ENCODE data around the gene SH3BP5.

The SH3BP5 gene

GRCh38 chr3:15336057-15336456 is 3.7 kb upstream of the SH3BP5 start:
- no peak for DNase-seq
- no peaks in the 10 kb centered on the region for H3K9me3 ChIP-seq (ENCODE audit: control insufficient read depth, low read length)
- H3K4me1 ChIP-seq (ENCODE audit: control insufficient read depth, insufficient read depth, low read length, poor library complexity, severe bottlenecking): peaks cover 5% of the 10 kb centered on the region

GRCh38 chr3:15333956-15334263 is 1.5 kb upstream of the SH3BP5 start:
- no peak for DNase-seq
- Histone ChIP-seq H3K9me3 (ENCODE audit: control insufficient read depth, low read length) (no peaks in the 10 kb centered on the region), H3K36me3 (ENCODE audit: control insufficient read depth, insufficient read depth, low read length) (no peaks in the 10 kb centered on the region), H3K4me1 (ENCODE audit: control insufficient read depth, insufficient read depth, low read length, poor library complexity, severe bottlenecking) (peaks cover 13% of the 10 kb centered on the region), H3K27me3 (replicated peaks; ENCODE audit: control insufficient read depth, insufficient read depth, low read length, poor library complexity, severe bottlenecking) (no peaks in the 10 kb centered on the region), H3K27ac (ENCODE audit: insufficient read depth, low read length, poor library complexity, severe bottlenecking) (no peak overlapping the region), H3K4me3 (ENCODE audit: insufficient read depth, low read depth, low read length, poor library complexity, severe bottlenecking) (no peak overlapping the region)

More at GRCh38 chr3:15336057-15336456, 3.7 kb upstream of the SH3BP5 start:
- H3K27ac ChIP-seq (ENCODE audit: insufficient read depth, low read length, poor library complexity, severe bottlenecking): no peak overlapping the region
- H3K36me3 ChIP-seq (ENCODE audit: control insufficient read depth, insufficient read depth, low read length): no peaks in the 10 kb centered on the region
- no peaks in the 10 kb centered on the region for H3K27me3 ChIP-seq (replicated peaks; ENCODE audit: control insufficient read depth, insufficient read depth, low read length, poor library complexity, severe bottlenecking)
- no peak overlapping the region for H3K4me3 ChIP-seq (ENCODE audit: insufficient read depth, low read depth, low read length, poor library complexity, severe bottlenecking)

- no peak for DNase-seq
- Histone ChIP-seq H3K27ac (ENCODE audit: insufficient read depth, low read length, poor library complexity, severe bottlenecking) (peak overlapping the region; percentile 84), H3K4me3 (ENCODE audit: insufficient read depth, low read depth, low read length, poor library complexity, severe bottlenecking) (peak overlapping the region; percentile 95), H3K27me3 (replicated peaks; ENCODE audit: control insufficient read depth, insufficient read depth, low read length, poor library complexity, severe bottlenecking) (no peaks in the 10 kb centered on the region), H3K4me1 (ENCODE audit: control insufficient read depth, insufficient read depth, low read length, poor library complexity, severe bottlenecking) (peaks cover 19% of the 10 kb centered on the region), H3K36me3 (ENCODE audit: control insufficient read depth, insufficient read depth, low read length) (no peaks in the 10 kb centered on the region), H3K9me3 (ENCODE audit: control insufficient read depth, low read length) (no peaks in the 10 kb centered on the region)
Observed at GRCh38 chr3:15333099-15333955, 941 bp upstream of the SH3BP5 start.

GRCh38 chr3:15331606-15332404 is 581 bp downstream of the SH3BP5 start:
- H3K4me3 ChIP-seq (ENCODE audit: insufficient read depth, low read depth, low read length, poor library complexity, severe bottlenecking): peak overlapping the region; percentile 95
- no peaks in the 10 kb centered on the region for H3K27me3 ChIP-seq (replicated peaks; ENCODE audit: control insufficient read depth, insufficient read depth, low read length, poor library complexity, severe bottlenecking)
- H3K27ac ChIP-seq (ENCODE audit: insufficient read depth, low read length, poor library complexity, severe bottlenecking): peak overlapping the region; percentile 84
- H3K4me1 ChIP-seq (ENCODE audit: control insufficient read depth, insufficient read depth, low read length, poor library complexity, severe bottlenecking): peaks cover 31% of the 10 kb centered on the region
- peak in 1 of 3 donors; percentile 19 for DNase-seq
- no peaks in the 10 kb centered on the region for H3K36me3 ChIP-seq (ENCODE audit: control insufficient read depth, insufficient read depth, low read length)
- H3K9me3 ChIP-seq (ENCODE audit: control insufficient read depth, low read length): no peaks in the 10 kb centered on the region

GRCh38 chr3:15331072-15331605 is 1.2 kb downstream of the SH3BP5 start:
- no peaks in the 10 kb centered on the region for H3K9me3 ChIP-seq (ENCODE audit: control insufficient read depth, low read length)
- no peaks in the 10 kb centered on the region for H3K36me3 ChIP-seq (ENCODE audit: control insufficient read depth, insufficient read depth, low read length)
- peak overlapping the region; percentile 95 for H3K4me3 ChIP-seq (ENCODE audit: insufficient read depth, low read depth, low read length, poor library complexity, severe bottlenecking)
- H3K4me1 ChIP-seq (ENCODE audit: control insufficient read depth, insufficient read depth, low read length, poor library complexity, severe bottlenecking): peaks cover 38% of the 10 kb centered on the region
- H3K27ac ChIP-seq (ENCODE audit: insufficient read depth, low read length, poor library complexity, severe bottlenecking): peak overlapping the region; percentile 84
- H3K27me3 ChIP-seq (replicated peaks; ENCODE audit: control insufficient read depth, insufficient read depth, low read length, poor library complexity, severe bottlenecking): no peaks in the 10 kb centered on the region
- DNase-seq: no peak

GRCh38 chr3:15330031-15330596 is 2.3 kb downstream of the SH3BP5 start:
- DNase-seq: no peak
- no peaks in the 10 kb centered on the region for H3K27me3 ChIP-seq (replicated peaks; ENCODE audit: control insufficient read depth, insufficient read depth, low read length, poor library complexity, severe bottlenecking)
- H3K36me3 ChIP-seq (ENCODE audit: control insufficient read depth, insufficient read depth, low read length): no peaks in the 10 kb centered on the region
- peaks cover 42% of the 10 kb centered on the region for H3K4me1 ChIP-seq (ENCODE audit: control insufficient read depth, insufficient read depth, low read length, poor library complexity, severe bottlenecking)
- H3K27ac ChIP-seq (ENCODE audit: insufficient read depth, low read length, poor library complexity, severe bottlenecking): no peak overlapping the region
- no peaks in the 10 kb centered on the region for H3K9me3 ChIP-seq (ENCODE audit: control insufficient read depth, low read length)
- peak overlapping the region; percentile 95 for H3K4me3 ChIP-seq (ENCODE audit: insufficient read depth, low read depth, low read length, poor library complexity, severe bottlenecking)

- peaks cover 44% of the 10 kb centered on the region for H3K4me1 ChIP-seq (ENCODE audit: control insufficient read depth, insufficient read depth, low read length, poor library complexity, severe bottlenecking)
- no peak for DNase-seq
- H3K4me3 ChIP-seq (ENCODE audit: insufficient read depth, low read depth, low read length, poor library complexity, severe bottlenecking): no peak overlapping the region
- H3K36me3 ChIP-seq (ENCODE audit: control insufficient read depth, insufficient read depth, low read length): peaks cover 6% of the 10 kb centered on the region
- H3K27me3 ChIP-seq (replicated peaks; ENCODE audit: control insufficient read depth, insufficient read depth, low read length, poor library complexity, severe bottlenecking): no peaks in the 10 kb centered on the region
- no peak overlapping the region for H3K27ac ChIP-seq (ENCODE audit: insufficient read depth, low read length, poor library complexity, severe bottlenecking)
- H3K9me3 ChIP-seq (ENCODE audit: control insufficient read depth, low read length): no peaks in the 10 kb centered on the region
Observed at GRCh38 chr3:15329046-15330005, 3.1 kb downstream of the SH3BP5 start.

GRCh38 chr3:15327941-15328340 is 4.4 kb downstream of the SH3BP5 start:
- H3K4me1 ChIP-seq (ENCODE audit: control insufficient read depth, insufficient read depth, low read length, poor library complexity, severe bottlenecking): peaks cover 46% of the 10 kb centered on the region
- peak overlapping the region; percentile 14 for H3K4me3 ChIP-seq (ENCODE audit: insufficient read depth, low read depth, low read length, poor library complexity, severe bottlenecking)
- H3K9me3 ChIP-seq (ENCODE audit: control insufficient read depth, low read length): no peaks in the 10 kb centered on the region
- peaks cover 7% of the 10 kb centered on the region for H3K36me3 ChIP-seq (ENCODE audit: control insufficient read depth, insufficient read depth, low read length)
- peak in 2 of 3 donors; percentile 12 to 23 for DNase-seq
- no peaks in the 10 kb centered on the region for H3K27me3 ChIP-seq (replicated peaks; ENCODE audit: control insufficient read depth, insufficient read depth, low read length, poor library complexity, severe bottlenecking)
- peak overlapping the region; percentile 19 for H3K27ac ChIP-seq (ENCODE audit: insufficient read depth, low read length, poor library complexity, severe bottlenecking)

GRCh38 chr3:15326673-15327072 is 5.7 kb downstream of the SH3BP5 start:
- H3K36me3 ChIP-seq (ENCODE audit: control insufficient read depth, insufficient read depth, low read length): peaks cover 7% of the 10 kb centered on the region
- no peaks in the 10 kb centered on the region for H3K9me3 ChIP-seq (ENCODE audit: control insufficient read depth, low read length)
- H3K4me1 ChIP-seq (ENCODE audit: control insufficient read depth, insufficient read depth, low read length, poor library complexity, severe bottlenecking): peaks cover 42% of the 10 kb centered on the region
- H3K27me3 ChIP-seq (replicated peaks; ENCODE audit: control insufficient read depth, insufficient read depth, low read length, poor library complexity, severe bottlenecking): no peaks in the 10 kb centered on the region
- no peak overlapping the region for H3K27ac ChIP-seq (ENCODE audit: insufficient read depth, low read length, poor library complexity, severe bottlenecking)
- no peak overlapping the region for H3K4me3 ChIP-seq (ENCODE audit: insufficient read depth, low read depth, low read length, poor library complexity, severe bottlenecking)
- no peak for DNase-seq

Data from effector memory CD4-positive, alpha-beta T cell (primary cell).